Tibial nerve (tissue), 4 donors: ENCODE results near the gene PLPP3. TPM values are rescaled to one million over a fixed set of nuclear protein-coding genes. Genes with fewer than 3 reads are reported as not detected.
A peak's percentile ranks its signal among the peaks of the same experiment; 100 is the strongest.

Experiments used
- DNase-seq, 2 donors: peaks; one replicate each; pipeline ENCODE4 v3.0.0-alpha.2; 2019; ENCODE audit warnings: low spot score in 2 of 2
- H3K27ac ChIP-seq, 4 donors: fragments of 200-600 bp; sonication (generic) in 3 of 4; one replicate each; pipeline ENCODE4 v1.5.1; 2017 to 2019; ENCODE audit warnings: mild to moderate bottlenecking in 1 of 4
- H3K27me3 ChIP-seq, 2 donors: fragments of 200-600 bp; sonication (generic) in 1 of 2; one replicate each; pipeline versions ENCODE4 v1.5.1 to v1.6.0; 2017 to 2019
- H3K36me3 ChIP-seq, 3 donors: fragments of 200-600 bp; sonication (generic); one replicate each; pipeline ENCODE4 v1.5.1; 2018 to 2019
- H3K4me1 ChIP-seq, 4 donors: fragments of 200-600 bp; sonication (generic) in 3 of 4; one replicate each; pipeline ENCODE4 v1.5.1; 2017 to 2019
- H3K4me3 ChIP-seq, 4 donors: fragments of 200-600 bp; sonication (generic) in 3 of 4; one replicate each; pipeline ENCODE4 v1.5.1; 2017 to 2019; ENCODE audit warnings: mild to moderate bottlenecking in 1 of 4, moderate library complexity in 1 of 4
- H3K9me3 ChIP-seq, 4 donors: fragments of 200-600 bp; sonication (generic) in 3 of 4; one replicate each; pipeline ENCODE4 v1.5.1; 2017 to 2019
- CTCF ChIP-seq, 5 experiments: fragments of 200-600 bp in 3 of 5; fragments of 450-650 bp in 2 of 5; sonication (generic) in 3 of 5; IDR thresholded peaks; one replicate each; pipeline ENCODE4 v1.5.1; 2016 to 2019; ENCODE audit warnings: antibody characterized with exemption in 5 of 5, mild to moderate bottlenecking in 3 of 5, moderate library complexity in 2 of 5
- EP300 ChIP-seq, 2 donors: sonication (generic); formaldehyde crosslinking; IDR thresholded peaks; one replicate each; pipeline ENCODE4 v1.6.1; 2017; ENCODE audit warnings: antibody characterized with exemption in 2 of 2, mild to moderate bottlenecking in 1 of 2
- POLR2A ChIP-seq, 2 donors: fragments of 450-650 bp; IDR thresholded peaks; one replicate each; pipeline ENCODE4 v1.6.1; 2017; ENCODE audit warnings: antibody characterized with exemption in 2 of 2, mild to moderate bottlenecking in 2 of 2, moderate library complexity in 2 of 2
- WGBS, 2 donors: methylation state at CpG; one replicate each; pipeline ENCODE4 v1.1.5; 2018; 5-methylcytosine and 5-hydroxymethylcytosine counted together
- total RNA-seq, 4 donors: library from RNA; depleted of rRNA; stranded (reverse); fragments of >200 nt; gene quantifications; one replicate each; pipeline ENCODE4 v1.1.0, GENCODE V29; 2016

The PLPP3 gene
- total RNA-seq, 4 donors from 2014 or later = 139 to 307 (median 267) TPM

GRCh38 chr1:56483104-56483503, 96.3 kb downstream of the PLPP3 start:
- Histone ChIP-seq H3K27me3 (no peaks in the 10 kb centered on the region), H3K4me3 (no peak overlapping the region), H3K36me3 (no peaks in the 10 kb centered on the region), H3K4me1 (peaks cover 0 to 7% (median 0%) of the 10 kb centered on the region in 4 donors), H3K9me3 (no peaks in the 10 kb centered on the region), H3K27ac (no peak overlapping the region)
- DNase-seq = no peak
- 58 to 65% methylated on average over 1 of the region's 1 CpG for WGBS, 2 donors
- TF ChIP-seq CTCF (IDR thresholded peaks at IDR 0.05) (no peak), POLR2A (IDR thresholded peaks at IDR 0.05) (no peak), EP300 (IDR thresholded peaks at IDR 0.05) (no peak)

GRCh38 chr1:56482486-56482885, 96.9 kb downstream of the PLPP3 start:
- DNase-seq = no peak
- 84 to 87% methylated on average over 1 of the region's 1 CpG for WGBS, 2 donors
- no peak for TF ChIP-seq CTCF (IDR thresholded peaks at IDR 0.05)
- TF ChIP-seq POLR2A (IDR thresholded peaks at IDR 0.05) = no peak
- no peak for TF ChIP-seq EP300 (IDR thresholded peaks at IDR 0.05)
- Histone ChIP-seq H3K4me1 (peaks cover 0 to 13% (median 0%) of the 10 kb centered on the region in 4 donors), H3K27me3 (no peaks in the 10 kb centered on the region), H3K36me3 (no peaks in the 10 kb centered on the region), H3K9me3 (no peaks in the 10 kb centered on the region), H3K27ac (no peak overlapping the region), H3K4me3 (no peak overlapping the region)

- H3K27me3 ChIP-seq = no peaks in the 10 kb centered on the region
- no peak for TF ChIP-seq EP300 (IDR thresholded peaks at IDR 0.05)
- DNase-seq = no peak
- no peaks in the 10 kb centered on the region for H3K36me3 ChIP-seq
- no peaks in the 10 kb centered on the region for H3K9me3 ChIP-seq
- peaks cover 0 to 24% (median 3%) of the 10 kb centered on the region in 4 donors for H3K4me1 ChIP-seq
- no peak overlapping the region for H3K4me3 ChIP-seq
- no peak overlapping the region for H3K27ac ChIP-seq
These were observed 98.1 kb downstream of the PLPP3 start for GRCh38 chr1:56481140-56481694.

GRCh38 chr1:56478734-56479133, 100.6 kb downstream of the PLPP3 start:
- TF ChIP-seq POLR2A (IDR thresholded peaks at IDR 0.05) = no peak
- TF ChIP-seq CTCF (IDR thresholded peaks at IDR 0.05) = no peak
- no peak for TF ChIP-seq EP300 (IDR thresholded peaks at IDR 0.05)
- Histone ChIP-seq H3K9me3 (no peaks in the 10 kb centered on the region), H3K27me3 (no peaks in the 10 kb centered on the region), H3K36me3 (no peaks in the 10 kb centered on the region), H3K4me1 (peaks cover 0 to 39% (median 3%) of the 10 kb centered on the region in 4 donors), H3K27ac (peak overlapping the region in 2 of 4 donors; percentile 91 to 96), H3K4me3 (no peak overlapping the region)
- DNase-seq = no peak
- 89 to 93% methylated on average over 7 of the region's 7 CpGs for WGBS, 2 donors

- TF ChIP-seq EP300 (IDR thresholded peaks at IDR 0.05) = peak in 1 of 2 donors; percentile 61
- TF ChIP-seq POLR2A (IDR thresholded peaks at IDR 0.05) = peak in 1 of 2 donors; percentile 30
- no peak for TF ChIP-seq CTCF (IDR thresholded peaks at IDR 0.05)
- H3K9me3 ChIP-seq = no peaks in the 10 kb centered on the region
- no peaks in the 10 kb centered on the region for H3K27me3 ChIP-seq
- peak; percentile 34 to 43 for DNase-seq
- peak overlapping the region; percentile 77 to 96 (median 88) for H3K27ac ChIP-seq
- peaks cover 0 to 47% (median 7%) of the 10 kb centered on the region in 4 donors for H3K4me1 ChIP-seq
- WGBS, 2 donors = 3 to 4% methylated on average over 51 to 62 of the region's 62 CpGs
- no peaks in the 10 kb centered on the region for H3K36me3 ChIP-seq
- peak overlapping the region; percentile 44 to 75 (median 58) for H3K4me3 ChIP-seq
These were observed 101.9 kb downstream of the PLPP3 start for GRCh38 chr1:56477164-56478111.
